Testis (tissue), 2 donors: ENCODE results near the gene SERAC1.

Experiments used
- CTCF ChIP-seq, 3 experiments: fragments of 450-650 bp in 2 of 3; fragments of 200-600 bp in 1 of 3; sonication (generic) in 1 of 3; IDR thresholded peaks; one replicate each; pipeline ENCODE4 v1.5.1; 2016 to 2019; ENCODE audit warnings: antibody characterized with exemption in 3 of 3, mild to moderate bottlenecking in 2 of 3, moderate library complexity in 1 of 3
- POLR2A ChIP-seq: fragments of 450-650 bp; IDR thresholded peaks from one replicate; pipeline ENCODE4 v1.6.1; 2017; ENCODE audit warnings: antibody characterized with exemption, mild to moderate bottlenecking, moderate library complexity

- TF ChIP-seq CTCF (IDR thresholded peaks at IDR 0.05) (no peak), POLR2A (no peak)
Measured at GRCh38 chr6:158211273-158212055, 43.4 kb upstream of the SERAC1 start.
